MM.1S (cell line): Measurements from ENCODE around the gene MYO1F.
A peak's percentile ranks its signal among the peaks of the same experiment; 100 is the strongest.

Experiments
- DNase-seq: peaks from one replicate; pipeline ENCODE4 v3.0.0-alpha.2; 2015
- H2AFZ ChIP-seq: fragments of 300-600 bp; sonication (generic); 2 replicates; pipeline ENCODE4 v1.6.0; 2016; ENCODE audit warnings: antibody characterized with exemption, low read length
- H3F3A ChIP-seq: fragments of 300-600 bp; sonication (generic); 2 replicates; pipeline ENCODE4 v1.6.1; 2016; ENCODE audit warnings: mild to moderate bottlenecking, antibody characterized with exemption, low read length, moderate library complexity, mixed read lengths; ENCODE audit not compliant: insufficient read depth
- H3K27ac ChIP-seq: fragments of 300-600 bp; sonication (generic); 2 replicates; pipeline ENCODE4 v1.5.1; 2016; ENCODE audit warnings: mild to moderate bottlenecking, low read length
- H3K27me3 ChIP-seq: fragments of 300-600 bp; sonication (generic); replicated peaks from 2 replicates; pipeline ENCODE4 v1.6.0; 2016; ENCODE audit warnings: low read length; ENCODE audit not compliant: insufficient read depth
- H3K36me3 ChIP-seq: fragments of 300-600 bp; sonication (generic); replicated peaks from 2 replicates; pipeline ENCODE4 v1.6.1; 2016; ENCODE audit warnings: mild to moderate bottlenecking, low read length, mixed read lengths; ENCODE audit not compliant: insufficient read depth
- H3K4me1 ChIP-seq: fragments of 300-600 bp; sonication (generic); 2 replicates; pipeline ENCODE4 v1.6.1; 2016; ENCODE audit warnings: low read length, mixed read lengths
- H3K4me2 ChIP-seq: fragments of 300-600 bp; sonication (generic); 2 replicates; pipeline ENCODE4 v1.6.0; 2016; ENCODE audit warnings: low read depth, low read length
- H3K4me3 ChIP-seq: fragments of 300-600 bp; sonication (generic); 2 replicates; pipeline ENCODE4 v1.5.1; 2016; ENCODE audit warnings: low read length, mixed read lengths
- H3K79me2 ChIP-seq: fragments of 300-600 bp; sonication (generic); 2 replicates; pipeline ENCODE4 v1.6.1; 2016; ENCODE audit warnings: mixed run types, low read length, mixed read lengths
- H3K9ac ChIP-seq: fragments of 300-600 bp; sonication (generic); 2 replicates; pipeline ENCODE4 v1.6.1; 2016; ENCODE audit warnings: low read length, mixed read lengths
- H3K9me2 ChIP-seq: fragments of 300-600 bp; sonication (generic); replicated peaks from 2 replicates; pipeline ENCODE4 v1.6.1; 2016; ENCODE audit warnings: mild to moderate bottlenecking, low read length, mixed read lengths; ENCODE audit not compliant: insufficient read depth
- H3K9me3 ChIP-seq: fragments of 300-600 bp; sonication (generic); replicated peaks from 2 replicates; pipeline ENCODE4 v1.6.1; 2016; ENCODE audit warnings: mild to moderate bottlenecking, low read length, mixed read lengths; ENCODE audit not compliant: insufficient read depth
- H4K20me1 ChIP-seq: fragments of 300-600 bp; sonication (generic); 2 replicates; pipeline ENCODE4 v1.6.1; 2016; ENCODE audit warnings: mild to moderate bottlenecking, low read length, moderate library complexity, mixed read lengths; ENCODE audit not compliant: insufficient read depth
- EZH2 ChIP-seq: fragments of 300-600 bp; sonication (generic); optimal IDR thresholded peaks from 2 replicates; pipeline ENCODE3; 2017; ENCODE audit warnings: low read depth, mild to moderate bottlenecking, antibody characterized with exemption, low read length, mixed read lengths
- EZH2phosphoT487 ChIP-seq: fragments of 300-600 bp; sonication (generic); IDR thresholded peaks from 2 replicates; pipeline ENCODE4 v1.6.1; 2018; ENCODE audit warnings: antibody characterized with exemption, low read length
- TF ChIP-seq, protein P1 (sequence below): fragments of 300-600 bp; sonication (generic); IDR thresholded peaks from 2 replicates; pipeline ENCODE4 v1.5.1; 2016; ENCODE audit warnings: antibody characterized with exemption, low read length, mixed read lengths

Gene MYO1F

DNA sequence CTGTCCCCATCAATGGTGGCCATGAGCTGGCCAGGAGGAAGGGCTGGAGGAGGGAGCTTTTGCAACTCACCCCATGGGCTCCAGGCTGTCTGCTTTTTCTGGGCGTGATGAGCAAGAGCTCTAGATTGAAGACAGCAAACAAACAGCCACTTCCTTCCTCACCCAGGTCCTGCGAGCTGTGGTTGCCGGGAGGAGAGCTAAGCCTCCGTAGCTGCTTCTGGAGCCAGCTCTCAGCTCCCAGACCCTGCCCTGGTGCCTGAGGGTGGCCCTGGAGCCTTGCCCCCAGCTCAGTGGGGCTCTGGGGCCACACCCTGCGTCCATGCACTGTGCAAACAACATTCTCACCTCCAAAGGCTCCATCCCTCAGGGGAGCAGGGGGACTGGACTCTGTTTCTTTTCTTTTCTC is 6.2 kb downstream of the MYO1F start:
- Histone ChIP-seq H3K27me3 (peaks cover 34% of the 10 kb centered on the region), H3K27ac (peak overlapping the region; percentile 33; the same call in 1 of the 2 replicates), H2AFZ (peak overlapping the region; percentile 55), H3K9ac (no peak overlapping the region), H4K20me1 (no peaks in the 10 kb centered on the region), H3K4me1 (peaks cover 25% of the 10 kb centered on the region), H3K9me2 (no peaks in the 10 kb centered on the region), H3K79me2 (no peaks in the 10 kb centered on the region), H3F3A (no peaks in the 10 kb centered on the region), H3K4me2 (peak overlapping the region; percentile 44), H3K9me3 (no peaks in the 10 kb centered on the region), H3K36me3 (no peaks in the 10 kb centered on the region), H3K4me3 (no peak overlapping the region; the same call in 1 of the 2 replicates)
- peak; percentile 53 for DNase-seq
- no peak for TF ChIP-seq EZH2phosphoT487
- no peak for TF ChIP-seq EZH2
- TF ChIP-seq, protein P1, sequence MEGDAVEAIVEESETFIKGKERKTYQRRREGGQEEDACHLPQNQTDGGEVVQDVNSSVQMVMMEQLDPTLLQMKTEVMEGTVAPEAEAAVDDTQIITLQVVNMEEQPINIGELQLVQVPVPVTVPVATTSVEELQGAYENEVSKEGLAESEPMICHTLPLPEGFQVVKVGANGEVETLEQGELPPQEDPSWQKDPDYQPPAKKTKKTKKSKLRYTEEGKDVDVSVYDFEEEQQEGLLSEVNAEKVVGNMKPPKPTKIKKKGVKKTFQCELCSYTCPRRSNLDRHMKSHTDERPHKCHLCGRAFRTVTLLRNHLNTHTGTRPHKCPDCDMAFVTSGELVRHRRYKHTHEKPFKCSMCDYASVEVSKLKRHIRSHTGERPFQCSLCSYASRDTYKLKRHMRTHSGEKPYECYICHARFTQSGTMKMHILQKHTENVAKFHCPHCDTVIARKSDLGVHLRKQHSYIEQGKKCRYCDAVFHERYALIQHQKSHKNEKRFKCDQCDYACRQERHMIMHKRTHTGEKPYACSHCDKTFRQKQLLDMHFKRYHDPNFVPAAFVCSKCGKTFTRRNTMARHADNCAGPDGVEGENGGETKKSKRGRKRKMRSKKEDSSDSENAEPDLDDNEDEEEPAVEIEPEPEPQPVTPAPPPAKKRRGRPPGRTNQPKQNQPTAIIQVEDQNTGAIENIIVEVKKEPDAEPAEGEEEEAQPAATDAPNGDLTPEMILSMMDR = no peak

DNA sequence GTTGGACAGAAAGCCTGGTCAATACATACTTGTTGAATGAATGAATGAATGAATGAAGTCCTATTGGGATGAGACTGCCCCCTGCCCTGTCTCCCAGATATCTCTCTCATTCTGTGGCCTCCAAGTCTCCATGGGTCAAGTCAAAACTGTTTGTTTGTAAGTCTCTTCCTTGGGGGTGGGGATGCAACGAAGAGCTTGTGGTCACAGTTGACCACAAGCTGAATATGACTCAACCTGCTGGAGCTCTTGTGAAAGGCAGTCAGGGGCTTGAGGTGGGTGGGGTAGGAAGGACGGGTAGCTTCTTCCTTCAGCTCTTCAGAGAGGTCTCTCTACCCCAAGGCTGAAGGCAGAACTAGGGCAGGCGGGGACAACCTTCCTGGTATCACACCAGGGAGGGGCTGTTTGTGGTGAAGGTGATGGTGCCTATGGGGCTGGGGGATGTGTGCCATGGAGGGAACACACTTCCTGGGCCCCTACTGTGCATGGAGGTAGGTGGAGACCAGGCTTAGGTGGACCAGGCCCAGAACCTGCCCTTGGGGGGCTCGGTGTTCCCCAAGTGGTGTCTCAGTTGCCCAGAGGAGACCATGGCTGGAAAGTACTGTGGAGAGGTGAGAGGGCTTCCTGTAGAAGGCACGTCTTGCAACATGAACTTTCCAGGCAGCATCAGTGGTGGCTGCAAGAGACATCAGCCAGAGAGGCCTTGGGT is 8.0 kb downstream of the MYO1F start:
- Histone ChIP-seq H3K79me2 (no peaks in the 10 kb centered on the region), H3K9me2 (no peaks in the 10 kb centered on the region), H3K4me2 (peak overlapping the region; percentile 27; the same call in 1 of the 2 replicates), H3K9me3 (no peaks in the 10 kb centered on the region), H4K20me1 (no peaks in the 10 kb centered on the region), H3K27me3 (peaks cover 30% of the 10 kb centered on the region), H3K4me3 (no peak overlapping the region), H2AFZ (peak overlapping the region; percentile 38), H3K4me1 (peaks cover 19% of the 10 kb centered on the region), H3F3A (no peaks in the 10 kb centered on the region), H3K36me3 (no peaks in the 10 kb centered on the region), H3K27ac (peak overlapping the region; percentile 43; the same call in 1 of the 2 replicates), H3K9ac (no peak overlapping the region)
- DNase-seq = peak; percentile 83
- TF ChIP-seq EZH2phosphoT487 (no peak), EZH2 (no peak)
- TF ChIP-seq, protein P1 = no peak

DNA sequence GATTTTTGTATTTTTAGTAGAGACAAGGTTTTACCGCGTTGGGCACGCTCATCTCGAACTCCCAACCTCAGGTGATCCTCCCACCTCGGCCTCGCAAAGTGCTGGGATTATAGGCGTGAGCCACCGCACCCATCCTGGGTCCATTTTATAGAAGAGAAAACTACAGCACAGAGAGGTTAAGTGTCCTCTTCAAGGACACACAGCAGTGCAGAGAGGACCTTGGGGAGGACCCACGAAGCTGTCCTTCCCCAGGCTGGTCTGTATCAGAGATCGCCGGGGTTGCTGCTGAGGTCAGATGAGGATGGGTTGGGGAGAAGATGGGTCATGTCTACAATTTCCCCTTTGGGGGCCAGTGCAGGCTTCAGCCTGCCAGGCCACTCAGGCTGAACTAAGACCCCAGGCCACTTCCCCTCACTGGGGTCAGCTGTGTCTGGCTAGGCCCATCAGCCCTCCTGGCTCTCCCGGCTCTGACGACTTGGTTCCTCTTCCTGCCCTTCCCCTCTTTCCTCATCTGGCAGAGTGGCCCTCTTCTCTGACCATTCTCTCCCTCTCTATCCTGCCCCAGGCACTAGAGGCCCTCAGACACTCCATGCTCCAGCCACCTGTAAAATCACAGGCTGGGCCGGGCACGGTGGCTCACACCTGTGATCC is 9.6 kb downstream of the MYO1F start:
- Histone ChIP-seq H3K36me3 (no peaks in the 10 kb centered on the region), H3K4me1 (peaks cover 19% of the 10 kb centered on the region), H3K9me3 (no peaks in the 10 kb centered on the region), H2AFZ (no peak overlapping the region), H3K27me3 (peaks cover 32% of the 10 kb centered on the region), H3K79me2 (no peaks in the 10 kb centered on the region), H3K27ac (no peak overlapping the region), H3K9ac (no peak overlapping the region), H3F3A (no peaks in the 10 kb centered on the region), H3K4me3 (no peak overlapping the region), H4K20me1 (no peaks in the 10 kb centered on the region), H3K9me2 (no peaks in the 10 kb centered on the region), H3K4me2 (no peak overlapping the region)
- DNase-seq = no peak
- TF ChIP-seq EZH2 (no peak), EZH2phosphoT487 (no peak)
- TF ChIP-seq, protein P1 = no peak
